ENCODE data around the gene SNAP29. TPM values are rescaled to one million over a fixed set of nuclear protein-coding genes. Genes with fewer than 3 reads are reported as not detected.

The SNAP29 gene
- total and polyA plus RNA-seq, 2 experiments from 2014 or later: 8.2 to 22.9 TPM

GRCh38 chr22:20869234-20869633 is 10.4 kb downstream of the SNAP29 start:
- Histone ChIP-seq H3K27ac (ENCODE audit: low read depth) (no peak overlapping the region), H3K4me1 (ENCODE audit: insufficient read depth) (no peaks in the 10 kb centered on the region), H3K4me3 (no peak overlapping the region), H3K9me2 (ENCODE audit: insufficient read depth) (no peaks in the 10 kb centered on the region), H2AFZ (no peak overlapping the region), H3K27me3 (ENCODE audit: insufficient read depth) (no peaks in the 10 kb centered on the region), H3F3A (replicated peaks; ENCODE audit: low read depth) (no peaks in the 10 kb centered on the region), H3K4me2 (no peak overlapping the region), H3K36me3 (ENCODE audit: insufficient read depth) (no peaks in the 10 kb centered on the region), H3K79me2 (replicated peaks; ENCODE audit: insufficient read depth) (no peaks in the 10 kb centered on the region), H4K20me1 (replicated peaks; ENCODE audit: insufficient read depth) (no peaks in the 10 kb centered on the region)
- DNase-seq (ENCODE audit: low spot score) (no peak), ATAC-seq (no peak)
- H3K4me1 Mint-ChIP-seq: peaks cover 4% of the 10 kb centered on the region; the same call in 1 of the 3 replicates
- H3K27ac Mint-ChIP-seq: no peak overlapping the region
- no peak overlapping the region for H3K4me3 Mint-ChIP-seq
- H3K9me3 Mint-ChIP-seq: no peaks in the 10 kb centered on the region
- TF ChIP-seq ZNF331 (CRISPR knock-in tag; IDR thresholded peaks at IDR 0.05; ENCODE audit: low read depth): no peak
- no peak for TF ChIP-seq CTCF (conservative IDR thresholded peaks at IDR 0.05; ENCODE audit: low read depth in 2 of 2)
- TF ChIP-seq EZH2phosphoT487 (IDR thresholded peaks at IDR 0.05; ENCODE audit: unreplicated experiment): no peak
- TF ChIP-seq ZNF462 (CRISPR knock-in tag; IDR thresholded peaks at IDR 0.05): no peak
- TF ChIP-seq ZNF114 (CRISPR knock-in tag; IDR thresholded peaks at IDR 0.05): no peak
- no peak for TF ChIP-seq JUNB (IDR thresholded peaks at IDR 0.05; ENCODE audit: unreplicated experiment)
- no peak for TF ChIP-seq POLR2AphosphoS5 (IDR thresholded peaks at IDR 0.05; ENCODE audit: low read depth)
- TF ChIP-seq ETS1 (IDR thresholded peaks at IDR 0.05): no peak
- no peak for TF ChIP-seq NANOG (IDR thresholded peaks at IDR 0.05; ENCODE audit: borderline replicate concordance)
- no peak for TF ChIP-seq EZH2 (IDR thresholded peaks at IDR 0.05; ENCODE audit: low read depth, unreplicated experiment)
- TF ChIP-seq CREB1 (CRISPR knock-in tag; IDR thresholded peaks at IDR 0.05; ENCODE audit: low read depth): no peak
- peaks cover 6% of the 10 kb centered on the region for H3K27me3 Mint-ChIP-seq (ENCODE audit: insufficient read depth, low read depth, poor library complexity)
- H3K36me3 Mint-ChIP-seq (ENCODE audit: low read depth): peaks cover 4% of the 10 kb centered on the region

Data from GM23338 (cell line).